GM12878 (cell line): ENCODE results near the gene PRSS2. TPM values are rescaled to one million over a fixed set of nuclear protein-coding genes. Genes with fewer than 3 reads are reported as not detected.

Source experiments
- ATAC-seq: fragments of 200-7000 bp; cut with Tn5 transposase; 3 replicates; pipeline ENCODE4 v1.9.1; 2020; ENCODE audit warnings: mild to moderate bottlenecking, moderate library complexity
- BruUV-seq: library from RNA; stranded (reverse); fragments of 400-500 nt; replicated peaks from 2 replicates; lab custom pipeline; 2021; lab: Mats Ljungman, UMichigan
- CTCF ChIA-PET: fragments of 300-600 bp; sonication (Branson Sonifier 250); formaldehyde crosslinking; extraction: SDS; loops from one replicate; lab custom pipeline; 2021; ENCODE audit warnings: inconsistent platforms; lab: Yijun Ruan, JAX
- POLR2A ChIA-PET: fragments of 350-600 bp; formaldehyde crosslinking; extraction: SDS; loops from one replicate; lab custom pipeline; 2021; ENCODE audit warnings: inconsistent platforms; lab: Charles Lee
- RAD21 ChIA-PET: fragments of 300-600 bp; sonication (Branson Sonifier 250); formaldehyde crosslinking; loops from one replicate; lab custom pipeline; 2023; ENCODE audit warnings: antibody characterized with exemption; ENCODE audit not compliant: unreplicated experiment; lab: Charles Lee
- SMC1A ChIA-PET: fragments of 300-600 bp; sonication (Branson Sonifier 250); formaldehyde crosslinking; loops from one replicate; lab custom pipeline; 2023; ENCODE audit not compliant: unreplicated experiment, uncharacterized antibody; lab: Charles Lee
- DNase-seq: peaks from one replicate; pipeline ENCODE4 v3.0.0-alpha.2; 2011; ENCODE audit warnings: low read depth, low spot score
- FAIRE-seq: peaks from 3 replicates; lab custom pipeline; 2011; peaks lifted over from hg19 to GRCh38; lab: Jason Lieb, UNC
- H2AFZ ChIP-seq: 2 replicates; pipeline ENCODE4 v1.6.0; 2011; ENCODE audit warnings: low read depth, low read length, control low read depth; ENCODE audit not compliant: control insufficient read depth
- H3K27ac ChIP-seq: 2 replicates; pipeline ENCODE4 v1.5.1; 2011; ENCODE audit warnings: control low read depth; ENCODE audit not compliant: control insufficient read depth, insufficient read depth
- H3K27me3 ChIP-seq, 2 experiments: replicated peaks in 1 of 2; 2 replicates each; pipeline versions ENCODE4 v1.6.0 to v1.6.1; 2011; ENCODE audit warnings: low read length in 1 of 2; ENCODE audit not compliant: control insufficient read depth in 2 of 2, insufficient read depth in 2 of 2
- H3K36me3 ChIP-seq, 2 experiments: 2 replicates each; pipeline ENCODE4 v1.5.1; 2011; ENCODE audit warnings: low read length in 1 of 2; ENCODE audit not compliant: control insufficient read depth in 2 of 2, insufficient read depth in 2 of 2
- H3K4me1 ChIP-seq: 2 replicates; pipeline ENCODE4 v1.6.1; 2011; ENCODE audit warnings: mild to moderate bottlenecking, low read length, moderate library complexity, mixed read lengths; ENCODE audit not compliant: control insufficient read depth, insufficient read depth
- H3K4me2 ChIP-seq: 2 replicates; pipeline ENCODE4 v1.6.0; 2011; ENCODE audit warnings: control low read depth; ENCODE audit not compliant: control insufficient read depth, insufficient read depth
- H3K4me3 ChIP-seq: fragments of 200-600 bp; sonication (generic); 2 replicates; pipeline ENCODE4 v1.5.1; 2016
- H3K79me2 ChIP-seq: 2 replicates; pipeline ENCODE4 v1.6.0; 2011; ENCODE audit warnings: low read length; ENCODE audit not compliant: control insufficient read depth, insufficient read depth
- H3K9ac ChIP-seq: 2 replicates; pipeline ENCODE4 v1.8.0; 2011; ENCODE audit warnings: low read length, control low read depth, mixed read lengths; ENCODE audit not compliant: control insufficient read depth, insufficient read depth
- H3K9me3 ChIP-seq: replicated peaks from 3 replicates; pipeline ENCODE4 v1.5.1; 2011; ENCODE audit warnings: mild to moderate bottlenecking, low read length; ENCODE audit not compliant: control insufficient read depth, insufficient read depth
- H4K20me1 ChIP-seq: 2 replicates; pipeline ENCODE4 v1.6.0; 2011; ENCODE audit not compliant: control insufficient read depth, insufficient read depth
- CBFB ChIP-seq: IDR thresholded peaks from 2 replicates; pipeline ENCODE4 v1.6.1; 2016; ENCODE audit warnings: antibody characterized with exemption, low read depth
- EGR1 ChIP-seq, 2 experiments: IDR thresholded peaks; 1 replicate in 1 of 2; 2 replicates in 1 of 2; pipeline ENCODE4 v1.6.1; 2011 to 2012; ENCODE audit warnings: low read depth in 2 of 2, low read length in 2 of 2, borderline replicate concordance in 1 of 2, mild to moderate bottlenecking in 1 of 2, moderate library complexity in 1 of 2
- ESRRA ChIP-seq: IDR thresholded peaks from 2 replicates; pipeline ENCODE4 v1.6.1; 2012; ENCODE audit warnings: mild to moderate bottlenecking, low read length, improper control_type of control experiment
- ETV6 ChIP-seq, 2 experiments: fragments of 450-650 bp in 1 of 2; IDR thresholded peaks in 1 of 2; conservative IDR thresholded peaks in 1 of 2; 2 replicates each; pipeline ENCODE4 v1.6.1; 2014; ENCODE audit warnings: antibody characterized with exemption in 1 of 2, borderline replicate concordance in 1 of 2, low read depth in 1 of 2, mild to moderate bottlenecking in 1 of 2, moderate library complexity in 1 of 2
- FOS ChIP-seq: IDR thresholded peaks from 3 replicates; pipeline ENCODE4 v1.6.1; 2011; ENCODE audit warnings: borderline replicate concordance; ENCODE audit not compliant: insufficient read length; ENCODE audit errors: extremely low read depth
- KAT2A ChIP-seq: conservative IDR thresholded peaks from 2 replicates; pipeline ENCODE4 v1.6.1; 2011; ENCODE audit warnings: low read depth, low read length; ENCODE audit not compliant: control insufficient read depth
- KDM1A ChIP-seq: fragments of 200-600 bp; sonication (generic); IDR thresholded peaks from 2 replicates; pipeline ENCODE4 v1.6.1; 2016; ENCODE audit warnings: borderline replicate concordance
- KLF5 ChIP-seq: fragments of 450-650 bp; IDR thresholded peaks from 2 replicates; pipeline ENCODE4 v1.6.1; 2014; ENCODE audit warnings: mild to moderate bottlenecking; ENCODE audit not compliant: partially characterized antibody
- MXI1 ChIP-seq: fragments of 150-350 bp; IDR thresholded peaks from 2 replicates; pipeline ENCODE4 v1.6.1; 2011; ENCODE audit warnings: low read depth, mild to moderate bottlenecking, inconsistent platforms, low read length, improper control_type of control experiment
- PAX5 ChIP-seq: IDR thresholded peaks from 2 replicates; pipeline ENCODE4 v1.6.1; 2011; ENCODE audit warnings: low read depth, low read length, borderline replicate concordance
- SIN3A ChIP-seq: IDR thresholded peaks from 2 replicates; pipeline ENCODE4 v1.6.1; 2012; ENCODE audit warnings: low read depth, low read length, improper control_type of control experiment
- STAT1 ChIP-seq: fragments of 450-650 bp; conservative IDR thresholded peaks from 2 replicates; pipeline ENCODE4 v1.6.1; 2014; ENCODE audit warnings: antibody characterized with exemption, mild to moderate bottlenecking
- ZZZ3 ChIP-seq: IDR thresholded peaks from 2 replicates; pipeline ENCODE4 v1.6.1; 2011; ENCODE audit warnings: low read depth; ENCODE audit not compliant: control insufficient read depth, insufficient read length
- WGBS: methylation state at CpG from one replicate; pipeline ENCODE4 v1.1.6; 2016; ENCODE audit warnings: low lambda C conversion rate; ENCODE audit not compliant: insufficient replicate concordance, insufficient coverage; ENCODE audit errors: missing lambda C conversion rate; 5-methylcytosine and 5-hydroxymethylcytosine counted together
- in situ Hi-C: fragments of 300-500 bp; cut with MboI; formaldehyde crosslinking; loops from 9 replicates; pipeline ENCODE4 v1.14.3; 2018; ENCODE audit warnings: mixed read lengths
- intact Hi-C: fragments of 100-400 bp; cut with micrococcal nuclease; formaldehyde crosslinking; loops from one replicate; pipeline ENCODE4 v1.14.2; 2022; ENCODE audit not compliant: unreplicated experiment
- polyA plus RNA-seq, 11 experiments: library from polyadenylated mRNA; depleted of rRNA in 4 of 11; unstranded in 6 of 11; stranded (reverse) in 5 of 11; fragments of >200 nt; fragmentation: Nextera tagmentation in 4 of 11; fragmentation: Illumina TruSeq in 1 of 11; extraction: Ambion mirVana in 4 of 11; extraction: Trizol in 1 of 11; gene quantifications; 1 replicate in 1 of 11; 2 replicates in 10 of 11; pipeline versions ENCODE4 v1.2.1 to v1.2.3, GENCODE V29; 2011 to 2016; ENCODE audit warnings: inconsistent platforms in 2 of 11, missing spikeins in 2 of 11, low read depth in 1 of 11
- total RNA-seq, 4 experiments: library from RNA; depleted of rRNA in 3 of 4; stranded (reverse); fragments of >200 nt in 3 of 4; fragmentation: Illumina TruSeq in 1 of 4; extraction: Trizol in 1 of 4; gene quantifications; 2 replicates each; pipeline versions ENCODE4 v1.2.1 to v1.2.3, GENCODE V29; 2013 to 2021
- TF ChIP-seq, protein P1 (sequence below): IDR thresholded peaks from 2 replicates; pipeline ENCODE4 v1.6.1; 2011; ENCODE audit warnings: low read depth, low read length, improper control_type of control experiment, borderline replicate concordance
- TF ChIP-seq, protein P2 (sequence below): fragments of 450-650 bp; IDR thresholded peaks from 2 replicates; pipeline ENCODE4 v1.6.1; 2018; ENCODE audit warnings: borderline replicate concordance, mild to moderate bottlenecking; ENCODE audit not compliant: partially characterized antibody

Gene PRSS2
- total and polyA plus RNA-seq, 10 of the 15 experiments (the other 5 are each of a cell fraction or from before 2014, with no cell fraction given): 0.21 to 28.8 (median 0.41) TPM; not detected in 7

DNA sequence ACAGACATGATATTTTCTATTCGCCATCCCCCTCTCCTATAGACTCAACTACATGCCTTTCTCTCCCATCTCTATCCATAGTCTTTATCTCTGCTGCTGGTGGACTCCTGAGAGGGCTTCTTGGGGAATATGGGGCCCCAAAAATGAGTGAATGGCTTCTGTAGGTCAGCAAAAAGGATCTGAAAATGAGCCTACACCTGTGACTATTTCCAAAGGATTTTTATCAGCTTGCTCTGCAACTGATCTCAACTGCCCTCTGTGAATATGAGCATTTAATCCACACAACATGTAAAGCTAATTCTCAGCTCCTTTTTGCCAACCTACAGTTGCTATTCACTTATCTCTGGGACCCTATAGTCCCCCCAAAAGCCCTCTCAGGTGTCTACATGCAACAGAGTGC is 36.2 kb downstream of the PRSS2 start:
- Histone ChIP-seq H3K9ac (no peak overlapping the region), H3K27me3 (no peaks in the 10 kb centered on the region), H3K79me2 (no peaks in the 10 kb centered on the region), H3K4me1 (peaks cover 57% of the 10 kb centered on the region), H4K20me1 (no peaks in the 10 kb centered on the region), H2AFZ (peak overlapping the region; percentile 9; the same call in 1 of the 2 replicates), H3K36me3 (no peaks in the 10 kb centered on the region), H3K27ac (peak overlapping the region; percentile 99), H3K4me3 (no peak overlapping the region), H3K4me2 (peak overlapping the region; percentile 81; the same call in 1 of the 2 replicates), H3K9me3 (no peaks in the 10 kb centered on the region)
- in situ Hi-C loops (loop anchor here (10.0 kb wide), 1 partner anchor 1242 kb away; no protein-coding TSS in a partner anchor), intact Hi-C loops (no loop called here)
- ATAC-seq (no peak), FAIRE-seq (no peak), DNase-seq (no peak)
- RAD21 ChIA-PET: interaction anchor here (1.3 to 13.5 kb wide), 6 partner anchors 10 to 225 kb away, joined by 3 to 813 read pairs (median 40); partner anchors contain the start of gene PRSS2
- WGBS: 91% methylated on average over 1 of the region's 1 CpG
- BruUV-seq: no TSS peak
- CTCF ChIA-PET: interaction anchor here (1.3 to 28.6 kb wide), 7 partner anchors 10 to 175 kb away, joined by 3 to 1055 read pairs (median 14); no protein-coding TSS in a partner anchor
- POLR2A ChIA-PET: interaction anchor here (0.9 to 15.3 kb wide), 6 partner anchors 15 to 38 kb away, joined by 3 to 325 read pairs (median 6); partner anchors contain the start of gene PRSS2
- SMC1A ChIA-PET: interaction anchor here (1.5 to 12.9 kb wide), 8 partner anchors 13 to 117 kb away, joined by 3 to 786 read pairs (median 26); partner anchors contain the start of gene PRSS2
- TF ChIP-seq EGR1 (IDR thresholded peaks at IDR 0.05; ENCODE audit: borderline replicate concordance in 1 of 2, low read depth in 2 of 2, low read length in 2 of 2): no peak
- no peak for TF ChIP-seq FOS
- TF ChIP-seq, protein P1, sequence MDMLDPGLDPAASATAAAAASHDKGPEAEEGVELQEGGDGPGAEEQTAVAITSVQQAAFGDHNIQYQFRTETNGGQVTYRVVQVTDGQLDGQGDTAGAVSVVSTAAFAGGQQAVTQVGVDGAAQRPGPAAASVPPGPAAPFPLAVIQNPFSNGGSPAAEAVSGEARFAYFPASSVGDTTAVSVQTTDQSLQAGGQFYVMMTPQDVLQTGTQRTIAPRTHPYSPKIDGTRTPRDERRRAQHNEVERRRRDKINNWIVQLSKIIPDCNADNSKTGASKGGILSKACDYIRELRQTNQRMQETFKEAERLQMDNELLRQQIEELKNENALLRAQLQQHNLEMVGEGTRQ: no peak
- TF ChIP-seq STAT1: no peak
- no peak for TF ChIP-seq CBFB
- no peak for TF ChIP-seq KDM1A
- no peak for TF ChIP-seq ESRRA
- no peak for TF ChIP-seq SIN3A
- no peak for TF ChIP-seq ETV6 (conservative IDR thresholded peaks at IDR 0.05 in 1 of 2, IDR thresholded peaks at IDR 0.05 in 1 of 2; ENCODE audit: borderline replicate concordance in 1 of 2, low read depth in 1 of 2)
- no peak for TF ChIP-seq PAX5
- no peak for TF ChIP-seq KAT2A
- TF ChIP-seq MXI1: no peak
- no peak for TF ChIP-seq KLF5
- TF ChIP-seq, protein P2, sequence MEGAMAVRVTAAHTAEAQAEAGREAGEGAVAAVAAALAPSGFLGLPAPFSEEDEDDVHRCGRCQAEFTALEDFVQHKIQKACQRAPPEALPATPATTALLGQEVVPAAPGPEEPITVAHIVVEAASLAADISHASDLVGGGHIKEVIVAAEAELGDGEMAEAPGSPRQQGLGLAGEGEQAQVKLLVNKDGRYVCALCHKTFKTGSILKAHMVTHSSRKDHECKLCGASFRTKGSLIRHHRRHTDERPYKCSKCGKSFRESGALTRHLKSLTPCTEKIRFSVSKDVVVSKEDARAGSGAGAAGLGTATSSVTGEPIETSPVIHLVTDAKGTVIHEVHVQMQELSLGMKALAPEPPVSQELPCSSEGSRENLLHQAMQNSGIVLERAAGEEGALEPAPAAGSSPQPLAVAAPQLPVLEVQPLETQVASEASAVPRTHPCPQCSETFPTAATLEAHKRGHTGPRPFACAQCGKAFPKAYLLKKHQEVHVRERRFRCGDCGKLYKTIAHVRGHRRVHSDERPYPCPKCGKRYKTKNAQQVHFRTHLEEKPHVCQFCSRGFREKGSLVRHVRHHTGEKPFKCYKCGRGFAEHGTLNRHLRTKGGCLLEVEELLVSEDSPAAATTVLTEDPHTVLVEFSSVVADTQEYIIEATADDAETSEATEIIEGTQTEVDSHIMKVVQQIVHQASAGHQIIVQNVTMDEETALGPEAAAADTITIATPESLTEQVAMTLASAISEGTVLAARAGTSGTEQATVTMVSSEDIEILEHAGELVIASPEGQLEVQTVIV: no peak
- no peak for TF ChIP-seq ZZZ3
